T1000 (cell line): ENCODE data around the gene GNG13.
"Not testable (repeated sequence)": the region's sequence is repeated elsewhere in the genome, so short reads cannot be mapped to it uniquely, and the experiment has no call there.

ENCODE experiments used
- DNase-seq: peaks from one replicate; lab custom pipeline; 2025; ENCODE audit warnings: mixed read lengths; lab: John Stamatoyannopoulos, UW

Gene GNG13

DNA sequence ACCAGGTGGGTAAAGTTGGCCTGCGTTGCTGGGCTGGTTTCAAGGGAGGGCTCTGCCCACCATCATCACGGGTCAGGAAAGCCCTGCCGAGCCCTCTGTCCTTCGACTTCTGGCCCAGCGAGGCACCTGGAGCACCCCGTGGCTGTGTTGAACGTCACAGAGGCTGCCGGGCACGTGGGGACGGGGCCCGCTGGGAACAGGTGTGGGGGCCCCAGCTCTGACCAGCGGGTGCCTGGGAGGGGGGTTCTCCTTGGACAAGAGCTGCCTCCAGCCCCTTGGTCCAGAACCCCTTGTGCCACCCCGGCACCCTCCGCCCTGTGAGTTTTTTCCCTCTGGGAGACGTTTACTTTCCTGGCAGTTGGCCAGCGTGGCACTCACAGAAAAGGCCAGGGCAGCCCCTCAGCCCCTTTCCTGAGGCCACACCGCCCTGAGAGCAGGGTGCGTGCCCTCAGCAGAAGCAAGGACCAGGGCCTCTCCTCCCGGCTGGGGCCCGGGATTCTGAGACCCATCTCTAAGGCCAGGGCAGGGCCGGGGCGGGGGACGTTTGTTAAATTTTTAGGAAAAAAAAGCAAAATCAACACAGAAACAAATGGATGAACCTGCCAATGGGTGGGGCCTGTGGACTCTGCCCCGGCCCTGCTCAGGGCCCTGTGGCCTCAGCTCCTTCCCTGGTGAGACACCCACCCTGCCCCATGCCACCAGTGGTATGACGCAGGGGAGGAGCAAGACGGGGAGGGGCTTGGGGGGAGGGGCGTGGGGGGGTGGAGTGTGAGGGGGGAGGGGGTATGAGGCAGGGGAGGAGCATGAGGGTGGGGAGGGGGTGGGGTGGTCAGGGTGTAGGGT, 31.3 kb upstream of the GNG13 start:
- DNase-seq = no peak

GRCh38 chr16:830871-831570, 30.5 kb upstream of the GNG13 start:
- DNase-seq = no peak

- DNase-seq = no peak
Observed at GRCh38 chr16:830107-830870, 29.8 kb upstream of the GNG13 start.

GRCh38 chr16:828891-829290, 28.4 kb upstream of the GNG13 start:
- no peak for DNase-seq

- DNase-seq = no peak
Observed at GRCh38 chr16:827513-827912, 27.0 kb upstream of the GNG13 start.

- no peak for DNase-seq
Observed at GRCh38 chr16:825341-826061, 25.0 kb upstream of the GNG13 start.

DNA sequence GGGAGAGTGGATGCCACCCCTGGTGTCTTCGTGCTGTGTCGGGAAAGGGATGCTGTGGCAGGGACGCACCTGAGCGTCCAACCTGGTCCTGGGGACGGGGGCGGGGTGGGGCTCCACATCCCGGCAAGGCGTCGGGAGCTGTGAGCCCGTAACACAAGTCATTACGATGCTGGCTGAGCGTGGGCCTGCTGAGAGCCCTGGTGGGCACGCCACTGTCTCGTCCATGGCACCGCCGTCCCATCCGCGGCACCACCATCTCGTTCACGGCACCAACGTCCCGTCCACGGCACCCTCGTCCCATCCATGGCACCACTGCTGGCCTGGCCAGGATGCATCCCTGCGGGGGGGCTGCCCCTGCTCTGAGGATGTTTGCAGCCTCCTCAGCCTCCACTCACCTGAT, 24.1 kb upstream of the GNG13 start:
- no peak for DNase-seq

GRCh38 chr16:824194-824593, 23.7 kb upstream of the GNG13 start:
- DNase-seq = no peak

GRCh38 chr16:822909-823297, 22.4 kb upstream of the GNG13 start:
- DNase-seq = no peak

DNA sequence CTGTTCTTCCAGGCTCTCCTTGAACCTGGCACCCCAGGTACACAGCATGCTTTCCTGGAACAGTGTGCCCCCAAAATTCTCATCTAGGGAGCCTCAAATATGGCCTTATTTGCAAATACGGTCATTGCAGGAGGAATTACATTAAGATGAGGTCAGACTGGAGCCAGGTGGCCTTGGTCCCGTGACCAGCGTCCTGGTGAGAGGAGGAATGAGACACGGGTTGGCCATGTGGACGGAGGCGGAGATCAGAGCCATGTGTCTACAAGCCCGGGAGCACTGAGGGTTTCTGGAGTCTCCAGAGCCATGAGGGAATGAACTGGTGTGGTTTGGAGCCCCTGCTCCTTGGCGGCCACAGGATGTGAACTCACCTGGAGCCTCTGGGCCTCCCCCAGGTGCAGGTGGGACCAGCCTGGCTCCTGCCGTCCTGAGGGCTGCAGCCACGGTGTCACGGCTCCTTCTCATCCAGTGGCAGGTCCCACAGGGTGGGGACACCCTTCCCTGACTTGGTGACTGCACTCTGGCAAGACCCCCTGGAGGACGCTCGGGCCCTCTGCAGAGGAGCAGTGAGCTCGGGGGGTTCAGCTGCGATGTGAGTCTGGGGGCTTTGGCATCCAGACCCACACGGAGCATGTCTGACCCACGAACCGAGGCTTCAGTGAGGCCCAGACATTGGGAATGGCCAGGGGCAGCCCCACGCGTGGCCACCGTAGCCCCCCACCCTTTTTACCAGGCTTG, 21.8 kb upstream of the GNG13 start:
- no peak for DNase-seq

DNA sequence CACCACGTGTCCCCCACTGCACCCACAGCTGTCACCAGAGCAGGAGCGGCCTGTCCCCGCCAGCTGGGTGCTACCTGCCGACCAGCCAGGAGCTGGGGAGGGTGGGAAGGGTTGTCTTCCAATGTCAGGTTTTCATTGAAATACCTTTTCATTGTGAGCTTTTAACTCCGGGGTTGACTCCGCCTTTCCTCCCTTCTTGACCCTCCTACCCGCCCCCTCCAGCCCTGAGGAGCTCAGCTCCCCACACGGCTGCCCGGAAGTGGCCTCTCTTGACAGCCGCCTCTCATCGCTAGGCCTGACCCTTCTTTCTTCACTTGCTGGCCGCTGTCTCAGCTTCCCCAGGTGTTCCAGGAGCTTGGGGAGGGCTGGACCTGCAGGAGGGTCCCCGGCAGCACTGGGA, 21.2 kb upstream of the GNG13 start:
- no peak for DNase-seq

- DNase-seq = no peak
Observed at GRCh38 chr16:820748-821147, 20.2 kb upstream of the GNG13 start.

GRCh38 chr16:820044-820408, 19.5 kb upstream of the GNG13 start:
- not testable (repeated sequence) for DNase-seq

DNA sequence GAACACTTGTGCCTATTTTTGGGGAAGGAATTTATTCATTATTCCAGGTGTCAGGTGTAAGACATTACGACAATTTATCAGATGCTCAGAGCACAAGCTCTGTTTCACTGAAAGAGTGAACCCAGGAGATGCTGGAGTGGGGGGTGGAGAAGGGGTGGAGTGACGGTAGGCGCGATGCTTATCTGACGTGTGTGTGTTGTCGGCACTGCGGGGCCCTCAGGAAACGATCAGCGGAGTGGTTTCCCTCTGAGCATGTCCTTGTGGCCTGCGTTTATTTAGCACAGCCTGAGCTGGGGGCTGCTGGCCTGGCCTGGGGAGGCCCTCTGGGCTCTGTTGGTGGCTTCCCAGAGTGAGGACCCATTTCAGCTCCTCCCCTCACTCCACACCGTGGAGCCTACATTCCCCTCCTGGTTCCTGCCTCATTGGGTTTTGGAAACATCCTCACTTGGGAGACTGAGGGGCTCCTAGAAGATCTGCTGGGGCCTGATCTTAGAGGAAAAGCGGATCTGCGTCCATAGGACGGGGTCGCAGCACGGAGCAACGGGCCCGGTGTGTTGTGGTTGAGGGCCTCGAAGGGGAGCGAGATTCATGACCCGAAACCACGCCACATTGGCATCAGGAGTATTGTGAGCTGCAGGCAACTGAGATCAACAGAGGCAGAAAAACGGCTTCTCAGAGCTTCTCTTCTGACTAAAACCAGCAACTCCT, 19.0 kb upstream of the GNG13 start:
- DNase-seq = no peak

- no peak for DNase-seq
Observed at GRCh38 chr16:818592-818991, 18.1 kb upstream of the GNG13 start.

DNA sequence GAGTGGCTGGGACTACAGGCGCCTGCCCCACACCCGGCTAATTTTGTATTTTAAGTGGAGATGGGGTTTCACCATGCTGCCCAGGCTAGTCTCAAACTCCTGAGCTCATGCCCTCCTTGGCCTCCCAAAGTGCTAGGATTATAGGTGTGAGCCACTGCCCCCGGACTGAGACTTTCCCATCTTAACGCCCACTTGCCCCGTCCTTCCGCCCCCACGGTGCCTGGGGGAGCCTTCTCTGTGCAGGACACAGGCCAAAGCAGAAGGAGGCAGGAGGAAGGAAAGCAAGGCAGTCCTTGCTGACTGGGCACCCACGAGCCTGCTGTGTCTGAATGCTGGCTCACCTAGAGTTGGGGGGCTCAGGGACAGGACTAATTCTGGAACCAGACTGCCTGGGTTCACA, 17.6 kb upstream of the GNG13 start:
- no peak for DNase-seq

GRCh38 chr16:817001-817906, 16.7 kb upstream of the GNG13 start:
- no peak for DNase-seq

- DNase-seq = no peak
Observed at GRCh38 chr16:815861-816260, 15.3 kb upstream of the GNG13 start.

DNA sequence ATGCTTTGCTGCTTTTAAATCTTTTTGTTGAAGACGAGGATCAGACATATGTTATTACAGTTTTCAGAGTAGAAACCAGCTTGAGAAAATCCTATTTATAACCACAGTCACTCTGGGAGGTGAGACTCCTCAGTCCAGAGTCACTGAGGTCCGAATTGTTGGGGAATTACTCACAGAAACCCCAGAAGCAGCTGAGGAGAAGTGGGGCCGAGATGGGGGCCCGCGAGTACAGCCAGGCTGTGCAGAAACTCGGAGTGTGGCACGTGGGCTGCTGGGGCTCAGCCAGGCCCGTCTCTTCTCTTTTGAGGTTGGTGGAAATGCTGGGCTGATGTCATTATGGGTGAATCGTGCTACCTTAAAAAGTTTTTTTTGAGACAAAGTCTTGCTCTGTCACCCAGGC, 14.4 kb upstream of the GNG13 start:
- peak; percentile 36 for DNase-seq

GRCh38 chr16:813916-814412, 13.4 kb upstream of the GNG13 start:
- DNase-seq = no peak
